Stimulated activated naive B cell treated with anti-CD40 and anti-IgM and Interleukin-4, amounts not matched to agents 10 μg/mL and 1 μg/mL and 100 μg/mL, for 72 hours (primary cell): Measurements from ENCODE around the gene TLE3.

ENCODE experiments used
- ATAC-seq, 2 donors: fragments of 150-1000 bp; cut with Tn5 transposase; replicated peaks; 2 replicates each; pipeline ENCODE4 v1.10.0; 2021; ENCODE audit warnings: moderate library complexity in 1 of 2
- DNase-seq: peaks from one replicate; pipeline ENCODE4 v3.0.0; 2021
- H3K27ac Mint-ChIP-seq: one replicate; pipeline ENCODE4 v1.8.0; 2022; ENCODE audit warnings: mild to moderate bottlenecking, mixed read lengths
- H3K27me3 Mint-ChIP-seq, 2 donors: one replicate each; pipeline ENCODE4 v1.8.0; 2022; ENCODE audit warnings: mixed read lengths in 2 of 2
- H3K36me3 Mint-ChIP-seq, 2 donors: one replicate each; pipeline ENCODE4 v1.8.0; 2022; ENCODE audit warnings: mixed read lengths in 2 of 2, mild to moderate bottlenecking in 1 of 2
- H3K4me1 Mint-ChIP-seq, 2 donors: one replicate each; pipeline ENCODE4 v1.8.0; 2022; ENCODE audit warnings: mixed read lengths in 2 of 2, mild to moderate bottlenecking in 1 of 2
- H3K4me3 Mint-ChIP-seq, 2 donors: one replicate each; pipeline ENCODE4 v1.8.0; 2022; ENCODE audit warnings: mild to moderate bottlenecking in 2 of 2, mixed read lengths in 2 of 2, moderate library complexity in 1 of 2
- H3K9me3 Mint-ChIP-seq, 2 donors: one replicate each; pipeline ENCODE4 v1.8.0; 2022; ENCODE audit warnings: mixed read lengths in 2 of 2, mild to moderate bottlenecking in 1 of 2

The TLE3 gene

GRCh38 chr15:70099167-70099966 is 1.6 kb upstream of the TLE3 start:
- H3K27me3 Mint-ChIP-seq = peaks cover 17 to 21% of the 10 kb centered on the region in 2 donors
- peak; percentile 71 to 78 for ATAC-seq
- H3K4me1 Mint-ChIP-seq = peaks cover 37 to 78% of the 10 kb centered on the region in 2 donors
- peak overlapping the region; percentile 100 for H3K27ac Mint-ChIP-seq
- peaks cover 0 to 2% of the 10 kb centered on the region in 2 donors for H3K36me3 Mint-ChIP-seq
- DNase-seq = peak; percentile 99
- peak overlapping the region; percentile 98 to 100 for H3K4me3 Mint-ChIP-seq
- H3K9me3 Mint-ChIP-seq = no peaks in the 10 kb centered on the region

GRCh38 chr15:70098461-70099166 is 897 bp upstream of the TLE3 start:
- peaks cover 39 to 83% of the 10 kb centered on the region in 2 donors for H3K4me1 Mint-ChIP-seq
- DNase-seq (no peak), ATAC-seq (no peak)

GRCh38 chr15:70098153-70098460 is 390 bp upstream of the TLE3 start:
- H3K4me3 Mint-ChIP-seq = peak overlapping the region; percentile 96 to 100
- peak overlapping the region; percentile 62 for H3K27ac Mint-ChIP-seq
- H3K4me1 Mint-ChIP-seq = peaks cover 38 to 83% of the 10 kb centered on the region in 2 donors
- no peak for DNase-seq
- H3K36me3 Mint-ChIP-seq = peaks cover 4 to 7% of the 10 kb centered on the region in 2 donors
- H3K9me3 Mint-ChIP-seq = no peaks in the 10 kb centered on the region
- peaks cover 13 to 17% of the 10 kb centered on the region in 2 donors for H3K27me3 Mint-ChIP-seq
- ATAC-seq = no peak

More at GRCh38 chr15:70098461-70099166, 897 bp upstream of the TLE3 start:
- H3K36me3 Mint-ChIP-seq = peaks cover 2 to 3% of the 10 kb centered on the region in 2 donors
- H3K9me3 Mint-ChIP-seq = no peaks in the 10 kb centered on the region
- H3K4me3 Mint-ChIP-seq = peak overlapping the region; percentile 96 to 100
- peaks cover 17 to 21% of the 10 kb centered on the region in 2 donors for H3K27me3 Mint-ChIP-seq
- H3K27ac Mint-ChIP-seq = peak overlapping the region; percentile 62

DNA sequence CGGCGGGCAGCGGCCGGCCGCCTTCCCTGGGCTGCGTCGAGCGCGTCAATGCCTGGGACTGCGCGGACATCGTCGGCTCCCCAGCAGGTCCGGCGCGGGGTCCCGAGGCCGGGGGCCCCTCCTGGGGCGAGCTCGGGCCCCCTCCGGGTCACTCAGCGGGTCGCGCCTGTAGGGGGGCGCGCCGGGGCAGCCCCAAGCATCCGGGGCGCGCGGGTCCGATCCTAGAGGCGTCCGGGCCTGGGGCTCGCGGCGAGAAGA is 725 bp downstream of the TLE3 start:
- H3K4me3 Mint-ChIP-seq = peak overlapping the region; percentile 86 to 96
- peaks cover 39 to 83% of the 10 kb centered on the region in 2 donors for H3K4me1 Mint-ChIP-seq
- peaks cover 4 to 7% of the 10 kb centered on the region in 2 donors for H3K27me3 Mint-ChIP-seq
- no peak overlapping the region for H3K27ac Mint-ChIP-seq
- no peak for DNase-seq
- no peaks in the 10 kb centered on the region for H3K9me3 Mint-ChIP-seq
- H3K36me3 Mint-ChIP-seq = peaks cover 4 to 7% of the 10 kb centered on the region in 2 donors
- ATAC-seq = no peak

- Mint-ChIP-seq H3K36me3 (peaks cover 4 to 10% of the 10 kb centered on the region in 2 donors), H3K4me3 (peak overlapping the region; percentile 86 to 96), H3K9me3 (no peaks in the 10 kb centered on the region), H3K27ac (peak overlapping the region; percentile 94), H3K4me1 (peaks cover 39 to 83% of the 10 kb centered on the region in 2 donors), H3K27me3 (peaks cover 4 to 7% of the 10 kb centered on the region in 2 donors)
- DNase-seq = peak; percentile 19
- ATAC-seq = no peak
These were observed 1.3 kb downstream of the TLE3 start for GRCh38 chr15:70096215-70097062.

GRCh38 chr15:70095408-70096214 is 2.1 kb downstream of the TLE3 start:
- H3K4me3 Mint-ChIP-seq = peak overlapping the region; percentile 86 to 96
- H3K27ac Mint-ChIP-seq = peak overlapping the region; percentile 94
- peaks cover 39 to 82% of the 10 kb centered on the region in 2 donors for H3K4me1 Mint-ChIP-seq
- DNase-seq = peak; percentile 32
- peaks cover 2 to 3% of the 10 kb centered on the region in 2 donors for H3K27me3 Mint-ChIP-seq
- H3K36me3 Mint-ChIP-seq = peaks cover 4 to 14% of the 10 kb centered on the region in 2 donors
- peak in 1 of 2 donors; percentile 7 for ATAC-seq
- H3K9me3 Mint-ChIP-seq = no peaks in the 10 kb centered on the region

DNA sequence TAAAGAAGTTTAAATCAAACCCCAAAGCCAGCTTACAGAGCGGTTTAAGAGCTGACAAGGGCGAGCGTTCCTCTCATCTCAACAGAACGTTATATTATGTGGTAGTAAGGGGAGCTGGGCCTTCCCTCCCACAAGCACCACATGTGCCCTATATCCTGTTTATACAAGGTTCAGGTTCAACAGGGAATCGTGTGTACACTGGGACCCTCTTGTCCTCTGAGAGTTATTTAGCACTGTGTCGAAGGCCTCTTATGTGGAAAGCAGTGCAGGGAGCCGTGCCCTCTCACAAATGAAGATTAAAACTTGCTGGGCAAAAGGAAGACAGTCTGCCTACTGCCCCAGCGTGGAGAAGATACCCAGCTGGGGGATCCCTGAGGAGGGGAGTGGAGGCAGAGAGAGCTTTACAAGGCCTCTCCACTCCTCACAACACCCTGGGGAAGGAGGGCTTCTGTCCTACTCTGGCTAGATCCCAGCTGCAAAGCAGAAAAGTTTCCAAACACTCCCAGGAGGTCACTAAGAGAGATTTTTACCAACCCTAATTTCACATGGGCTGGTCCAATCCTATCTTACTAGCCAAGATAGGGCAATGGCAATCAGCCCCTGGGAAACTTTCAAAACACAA is 2.9 kb downstream of the TLE3 start:
- Mint-ChIP-seq H3K9me3 (no peaks in the 10 kb centered on the region), H3K4me1 (peaks cover 40 to 74% of the 10 kb centered on the region in 2 donors), H3K36me3 (peaks cover 4 to 22% of the 10 kb centered on the region in 2 donors), H3K27me3 (no peaks in the 10 kb centered on the region), H3K4me3 (peak overlapping the region; percentile 86 to 96), H3K27ac (peak overlapping the region; percentile 65)
- DNase-seq (no peak), ATAC-seq (no peak)

DNA sequence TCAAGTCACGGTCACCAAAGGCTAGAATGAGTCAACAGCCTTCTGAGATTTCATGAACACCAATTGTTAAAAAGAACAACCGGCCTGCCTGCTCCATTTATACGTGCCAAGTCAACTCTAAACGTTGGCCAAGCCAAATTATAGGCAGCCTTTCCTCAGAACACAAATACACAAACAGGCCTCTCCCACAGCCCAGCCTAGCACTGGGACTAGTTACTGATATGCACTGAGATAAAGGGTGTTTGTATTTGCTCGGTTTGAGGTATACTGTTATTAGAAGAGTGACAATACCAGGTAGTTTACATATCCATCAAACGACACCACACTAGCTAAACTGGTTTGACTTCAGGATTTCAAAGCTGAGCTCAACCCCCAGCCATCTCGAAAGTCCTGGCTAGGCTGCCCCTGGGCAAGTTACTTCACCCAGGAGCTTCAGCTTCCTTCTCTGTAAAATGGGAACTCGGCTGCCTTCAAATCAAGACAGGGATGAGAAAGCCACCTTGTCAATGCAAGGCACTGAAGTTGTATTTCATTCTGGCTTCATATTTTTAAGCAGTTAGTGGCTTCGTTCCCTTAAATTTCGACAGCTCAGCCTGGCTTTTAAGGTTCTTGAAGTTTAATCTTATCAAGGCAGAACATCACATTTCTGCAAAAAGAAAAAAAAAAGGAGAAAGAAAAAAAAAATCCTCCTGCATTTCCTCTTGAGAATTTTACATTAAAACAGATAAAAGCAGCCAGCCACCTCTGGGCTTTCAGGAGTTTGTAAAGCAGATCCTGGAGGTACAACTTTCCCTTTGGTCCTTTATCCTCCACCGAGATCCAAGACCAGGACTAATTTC is 4.0 kb downstream of the TLE3 start:
- Mint-ChIP-seq H3K27ac (no peak overlapping the region), H3K4me3 (no peak overlapping the region), H3K36me3 (peaks cover 4 to 27% of the 10 kb centered on the region in 2 donors), H3K9me3 (no peaks in the 10 kb centered on the region), H3K27me3 (no peaks in the 10 kb centered on the region), H3K4me1 (peaks cover 42 to 66% of the 10 kb centered on the region in 2 donors)
- DNase-seq = no peak
- ATAC-seq = no peak

DNA sequence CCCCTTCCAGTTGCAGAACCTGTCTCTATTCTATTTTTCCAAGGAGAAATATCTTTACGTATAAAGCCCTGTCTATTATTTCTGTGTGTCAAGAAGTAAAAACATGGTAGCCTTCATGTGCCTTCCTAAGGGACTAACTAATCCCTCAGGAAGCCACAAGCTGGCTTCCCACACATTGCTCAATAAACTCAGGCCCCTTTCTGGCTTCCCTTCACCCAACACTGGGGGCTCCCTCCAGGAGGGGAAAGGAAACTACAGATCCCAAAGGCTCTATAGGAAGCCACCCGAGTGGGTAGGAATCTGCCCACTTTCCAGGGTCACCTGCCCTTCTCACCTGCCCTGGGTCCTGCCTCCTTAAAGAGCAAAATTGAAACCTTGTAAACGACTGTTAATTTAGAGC is 4.6 kb downstream of the TLE3 start:
- no peaks in the 10 kb centered on the region for H3K27me3 Mint-ChIP-seq
- ATAC-seq (no peak), DNase-seq (no peak)
- H3K27ac Mint-ChIP-seq = no peak overlapping the region
- H3K4me3 Mint-ChIP-seq = no peak overlapping the region
- H3K36me3 Mint-ChIP-seq = peaks cover 7 to 28% of the 10 kb centered on the region in 2 donors
- H3K4me1 Mint-ChIP-seq = peaks cover 42 to 66% of the 10 kb centered on the region in 2 donors
- no peaks in the 10 kb centered on the region for H3K9me3 Mint-ChIP-seq

DNA sequence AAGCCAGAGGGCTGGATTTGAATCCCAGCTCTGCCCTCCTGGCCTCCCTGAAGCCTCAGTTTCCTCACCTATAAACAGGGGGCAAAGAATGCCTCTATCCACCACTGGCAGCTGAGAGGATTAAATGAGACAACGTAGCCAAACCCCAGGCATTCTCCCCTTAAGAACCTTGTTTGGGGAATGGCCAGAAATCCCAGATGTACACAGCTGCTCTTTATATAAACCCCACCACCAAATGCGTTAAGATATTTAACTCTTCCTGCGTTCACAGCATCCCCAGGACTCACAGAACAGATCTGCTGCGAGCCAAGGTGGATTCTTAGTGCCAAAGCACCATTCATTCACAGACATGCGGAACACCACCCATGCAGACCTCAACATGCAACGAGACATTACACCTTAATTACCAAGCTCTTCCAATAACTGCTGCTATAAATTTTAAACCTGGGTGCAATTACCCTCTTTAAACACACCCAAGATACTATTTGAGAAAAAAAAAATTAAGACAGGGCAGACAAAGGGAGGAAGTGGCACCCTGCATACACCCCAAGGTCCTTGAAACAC is 5.2 kb downstream of the TLE3 start:
- H3K27ac Mint-ChIP-seq = no peak overlapping the region
- no peaks in the 10 kb centered on the region for H3K9me3 Mint-ChIP-seq
- H3K4me1 Mint-ChIP-seq = peaks cover 43 to 67% of the 10 kb centered on the region in 2 donors
- H3K27me3 Mint-ChIP-seq = no peaks in the 10 kb centered on the region
- H3K4me3 Mint-ChIP-seq = no peak overlapping the region
- DNase-seq (no peak), ATAC-seq (no peak)
- peaks cover 7 to 31% of the 10 kb centered on the region in 2 donors for H3K36me3 Mint-ChIP-seq

DNA sequence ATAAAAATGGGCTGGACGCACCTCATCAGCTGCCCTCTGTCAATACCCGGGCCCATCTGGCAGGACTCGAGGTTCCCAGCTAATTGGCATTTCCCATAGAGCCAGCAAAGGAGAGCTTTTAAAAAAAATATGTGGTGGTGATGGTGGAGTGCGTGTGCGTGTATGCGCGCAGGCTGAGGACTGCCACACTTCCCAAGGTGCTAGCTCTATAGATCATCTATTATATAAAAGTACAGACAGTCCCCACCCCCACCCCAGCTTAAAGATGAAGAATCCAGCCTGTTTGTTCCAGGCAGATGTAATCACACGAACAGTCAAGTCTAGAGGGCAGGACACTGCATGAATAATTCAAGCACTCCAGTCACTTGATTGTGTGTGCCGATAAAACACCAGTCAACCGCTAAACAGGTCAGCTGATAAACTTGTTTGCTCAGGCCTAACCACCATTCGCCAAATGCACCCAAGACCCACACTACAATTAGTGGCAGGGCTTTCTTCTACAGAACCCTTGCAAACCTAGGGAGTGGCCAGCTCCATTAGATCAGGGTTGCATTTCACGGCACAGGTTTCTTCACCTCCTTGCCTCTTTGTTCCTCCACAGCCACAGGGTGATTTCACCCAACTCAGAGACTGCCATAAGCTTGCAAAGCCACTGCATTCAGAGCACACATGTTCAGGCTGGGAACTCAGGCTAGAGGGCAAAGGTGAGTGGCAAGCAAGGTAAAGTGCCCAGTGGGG is 5.8 kb downstream of the TLE3 start:
- no peak overlapping the region for H3K4me3 Mint-ChIP-seq
- no peaks in the 10 kb centered on the region for H3K9me3 Mint-ChIP-seq
- no peaks in the 10 kb centered on the region for H3K27me3 Mint-ChIP-seq
- H3K27ac Mint-ChIP-seq = peak overlapping the region; percentile 14
- ATAC-seq (no peak), DNase-seq (no peak)
- H3K4me1 Mint-ChIP-seq = peaks cover 46 to 71% of the 10 kb centered on the region in 2 donors
- peaks cover 7 to 34% of the 10 kb centered on the region in 2 donors for H3K36me3 Mint-ChIP-seq
